ENCODE results near the gene MYO1G.

GRCh38 chr7:44999245-45000092 lies 20.7 kb upstream of the MYO1G start:
- TF ChIP-seq CTCF (IDR thresholded peaks at IDR 0.05) (no peak), POLR2A (IDR thresholded peaks at IDR 0.05) (no peak), EP300 (IDR thresholded peaks at IDR 0.05) (no peak)

Measured in ovary (tissue), 3 donors.